K562 treated with DMSO at 1 percent for 4 hours (cell line): Measurements from ENCODE around the gene KIF23. TPM values are rescaled to one million over a fixed set of nuclear protein-coding genes. Genes with fewer than 3 reads are reported as not detected.

Experiments
- total RNA-seq: library from RNA; unstranded; fragments of 300-600 nt; gene quantifications from 2 replicates; pipeline ENCODE4 v1.2.3, GENCODE V29; 2022; ENCODE audit not compliant: insufficient read depth

The KIF23 gene
- total RNA-seq = 16.3 and 16.8 TPM in 2 replicates

GRCh38 chr15:69413822-69414700 is at the start of gene KIF23:
Gene KIF23 (plus strand): TSS chr15:69414349. CDS start chr15:69414466, 117 bp downstream.

GRCh38 chr15:69452692-69453521 is 38.8 kb downstream of the KIF23 start, which contains the start of gene RPLP1:
Gene RPLP1 (plus strand): TSS chr15:69452818. CDS start chr15:69452949, 131 bp downstream.

Other genes starting within 250 kb of the KIF23 start
- not detected in 2 replicates for gene PAQR5, start 115.4 kb upstream of the KIF23 start, total RNA-seq
- gene RPLP1, start 38.5 kb downstream of the KIF23 start, total RNA-seq = 4,225 and 4,306 TPM in 2 replicates